H9 (cell line): ENCODE results near the gene SBK2. TPM values are rescaled to one million over a fixed set of nuclear protein-coding genes. Genes with fewer than 3 reads are reported as not detected.
A peak's percentile ranks its signal among the peaks of the same experiment; 100 is the strongest.

Source experiments
- DNase-seq: peaks from one replicate; pipeline ENCODE4 v3.0.0-alpha.2; 2017
- H2AFZ ChIP-seq: one replicate; pipeline ENCODE4 v1.6.1; 2013; ENCODE audit warnings: mild to moderate bottlenecking, low read length, control low read depth, moderate library complexity
- H2AK5ac ChIP-seq: 2 replicates; pipeline ENCODE4 v1.6.1; 2013; ENCODE audit warnings: low read length, control low read depth, mixed read lengths; ENCODE audit not compliant: insufficient read length
- H2BK120ac ChIP-seq: one replicate; pipeline ENCODE4 v1.6.1; 2013; ENCODE audit warnings: low read depth, mild to moderate bottlenecking, low read length, control low read depth, inconsistent platforms; ENCODE audit not compliant: poor library complexity, severe bottlenecking
- H2BK12ac ChIP-seq: 2 replicates; pipeline ENCODE4 v1.6.1; 2013; ENCODE audit warnings: low read length, control low read depth, mixed read lengths, low read depth; ENCODE audit not compliant: insufficient read length
- H2BK15ac ChIP-seq: 2 replicates; pipeline ENCODE4 v1.6.1; 2013; ENCODE audit warnings: low read depth, low read length, control low read depth
- H2BK20ac ChIP-seq: one replicate; pipeline ENCODE4 v1.6.1; 2013; ENCODE audit warnings: low read depth, mild to moderate bottlenecking, low read length, control low read depth, inconsistent platforms; ENCODE audit not compliant: poor library complexity, severe bottlenecking
- H2BK5ac ChIP-seq: 2 replicates; pipeline ENCODE4 v1.6.1; 2013; ENCODE audit warnings: low read length, control low read depth, mixed read lengths; ENCODE audit not compliant: insufficient read length
- H3K14ac ChIP-seq: 2 replicates; pipeline ENCODE4 v1.6.1; 2013; ENCODE audit warnings: low read length, control low read depth; ENCODE audit not compliant: insufficient read depth
- H3K18ac ChIP-seq: 2 replicates; pipeline ENCODE4 v1.6.1; 2013; ENCODE audit warnings: low read depth, mild to moderate bottlenecking, mixed read lengths, low read length, control low read depth; ENCODE audit not compliant: insufficient read length
- H3K23ac ChIP-seq: 2 replicates; pipeline ENCODE4 v1.6.1; 2013; ENCODE audit warnings: low read length, control low read depth, mixed read lengths, low read depth; ENCODE audit not compliant: insufficient read length
- H3K23me2 ChIP-seq: 2 replicates; pipeline ENCODE4 v1.6.1; 2013; ENCODE audit warnings: low read depth, mild to moderate bottlenecking, mixed read lengths, low read length, control low read depth; ENCODE audit not compliant: insufficient read length, poor library complexity, severe bottlenecking
- H3K27ac ChIP-seq: 2 replicates; pipeline ENCODE4 v1.5.1; 2013; ENCODE audit warnings: low read length, control low read depth, mixed read lengths, low read depth; ENCODE audit not compliant: insufficient read length
- H3K27me3 ChIP-seq: 2 replicates; pipeline ENCODE4 v1.6.1; 2013; ENCODE audit warnings: low read length, control low read depth, inconsistent platforms; ENCODE audit not compliant: insufficient read depth
- H3K4ac ChIP-seq: 2 replicates; pipeline ENCODE4 v1.6.1; 2013; ENCODE audit warnings: low read depth, mild to moderate bottlenecking, control low read depth, inconsistent platforms, low read length, moderate library complexity
- H3K4me1 ChIP-seq: 2 replicates; pipeline ENCODE4 v1.6.1; 2013; ENCODE audit warnings: low read length, control low read depth, inconsistent platforms; ENCODE audit not compliant: insufficient read depth
- H3K4me2 ChIP-seq: 2 replicates; pipeline ENCODE4 v1.6.1; 2013; ENCODE audit warnings: low read length, control low read depth, mixed read lengths; ENCODE audit not compliant: insufficient read length, insufficient read depth
- H3K56ac ChIP-seq: 2 replicates; pipeline ENCODE4 v1.6.1; 2013; ENCODE audit warnings: low read depth, mild to moderate bottlenecking, mixed read lengths, low read length, control low read depth; ENCODE audit not compliant: insufficient read length
- H3K79me1 ChIP-seq: 2 replicates; pipeline ENCODE4 v1.6.1; 2013; ENCODE audit warnings: low read depth, mild to moderate bottlenecking, moderate library complexity, low read length, control low read depth, inconsistent platforms; ENCODE audit not compliant: insufficient read depth, poor library complexity, severe bottlenecking
- H3K79me2 ChIP-seq: 2 replicates; pipeline ENCODE4 v1.6.1; 2013; ENCODE audit warnings: low read length, control low read depth, inconsistent platforms; ENCODE audit not compliant: insufficient read depth
- H3K9ac ChIP-seq: 2 replicates; pipeline ENCODE4 v1.6.1; 2013; ENCODE audit warnings: low read length, control low read depth, mixed read lengths; ENCODE audit not compliant: insufficient read length; ENCODE audit errors: extremely low read depth
- H3K9me3 ChIP-seq: one replicate; pipeline ENCODE4 v1.6.1; 2013; ENCODE audit warnings: low read depth, low read length, inconsistent platforms; ENCODE audit not compliant: control insufficient read depth
- H3T11ph ChIP-seq: one replicate; pipeline ENCODE4 v1.6.1; 2013; ENCODE audit warnings: mild to moderate bottlenecking, low read length, control low read depth, inconsistent platforms
- H4K20me1 ChIP-seq: one replicate; pipeline ENCODE4 v1.6.1; 2013; ENCODE audit not compliant: control insufficient read depth, insufficient read length, insufficient read depth
- H4K5ac ChIP-seq: 2 replicates; pipeline ENCODE4 v1.6.1; 2013; ENCODE audit warnings: low read depth, mild to moderate bottlenecking, mixed read lengths, low read length, control low read depth; ENCODE audit not compliant: insufficient read length
- H4K8ac ChIP-seq: replicated peaks from 2 replicates; pipeline ENCODE4 v1.6.1; 2013; ENCODE audit warnings: low read length, control low read depth, mixed read lengths, low read depth; ENCODE audit not compliant: insufficient read length
- H4K91ac ChIP-seq: 2 replicates; pipeline ENCODE4 v1.6.1; 2013; ENCODE audit warnings: low read depth, mild to moderate bottlenecking, moderate library complexity, mixed read lengths, low read length, control low read depth; ENCODE audit not compliant: insufficient read length
- H3K27ac Mint-ChIP-seq, 3 experiments: 2 replicates in 2 of 3; 3 replicates in 1 of 3; pipeline ENCODE4 v1.8.0; 2020 to 2021; ENCODE audit warnings: mixed read lengths in 3 of 3, mild to moderate bottlenecking in 1 of 3, moderate library complexity in 1 of 3
- H3K27me3 Mint-ChIP-seq: 2 replicates; pipeline ENCODE4 v1.8.0; 2021; ENCODE audit warnings: low read depth, mild to moderate bottlenecking, moderate library complexity, mixed read lengths
- H3K36me3 Mint-ChIP-seq, 3 experiments: 2 replicates in 2 of 3; 3 replicates in 1 of 3; pipeline ENCODE4 v1.8.0; 2020 to 2021; ENCODE audit warnings: low read depth in 3 of 3, mixed read lengths in 3 of 3; ENCODE audit not compliant: insufficient read depth in 1 of 3
- H3K4me1 Mint-ChIP-seq, 2 experiments: 2 replicates each; pipeline ENCODE4 v1.8.0; 2020; ENCODE audit warnings: mixed read lengths in 2 of 2
- H3K4me3 Mint-ChIP-seq, 2 experiments: 2 replicates in 1 of 2; 3 replicates in 1 of 2; pipeline ENCODE4 v1.8.0; 2020 to 2021; ENCODE audit warnings: mild to moderate bottlenecking in 2 of 2, mixed read lengths in 2 of 2, moderate library complexity in 1 of 2
- H3K9me3 Mint-ChIP-seq, 2 experiments: 2 replicates in 1 of 2; 3 replicates in 1 of 2; pipeline ENCODE4 v1.8.0; 2020; ENCODE audit warnings: mild to moderate bottlenecking in 2 of 2, mixed read lengths in 2 of 2, moderate library complexity in 1 of 2
- WGBS: extraction: QIAGEN DNeasy Blood & Tissue Kit; methylation state at CpG from one replicate; pipeline ENCODE4 v1.1.7; 2013; ENCODE audit warnings: missing lambda C conversion rate, low lambda C conversion rate, mixed read lengths; ENCODE audit not compliant: insufficient read length; ENCODE audit errors: extremely low coverage; 5-methylcytosine and 5-hydroxymethylcytosine counted together
- total RNA-seq: library from RNA; stranded (reverse); gene quantifications from 2 replicates; pipeline ENCODE4 v1.2.1, GENCODE V29; 2021
- TF ChIP-seq, protein P1 (sequence below): fragments of 200-600 bp; sonication (generic); conservative IDR thresholded peaks from 3 replicates; pipeline ENCODE4 v1.8.0; 2021; ENCODE audit warnings: antibody characterized with exemption, mild to moderate bottlenecking

The SBK2 gene
- total RNA-seq, 1 experiment from 2014 or later, result 2.8 TPM

DNA sequence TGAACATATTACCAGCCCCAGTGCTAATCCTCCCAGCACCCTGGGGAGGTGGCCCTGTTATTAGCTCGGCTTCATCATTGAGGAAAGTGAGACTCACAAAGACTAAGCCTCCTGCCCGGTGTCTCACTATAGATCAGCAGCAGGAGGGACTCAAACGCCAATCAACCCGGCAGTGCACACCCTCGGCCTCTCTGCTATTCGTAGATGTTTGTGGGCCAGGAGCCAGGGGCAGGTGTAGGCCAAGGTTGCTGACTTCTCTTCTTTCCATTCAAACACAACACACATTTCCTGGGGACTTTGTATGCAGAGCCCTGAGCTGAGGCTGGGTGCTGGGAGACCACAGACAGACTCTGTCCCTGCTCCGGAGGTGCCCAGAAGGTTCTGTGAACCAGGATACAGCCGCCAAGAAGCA, 17.8 kb upstream of the SBK2 start:
- no peak overlapping the region for H2AFZ ChIP-seq
- TF ChIP-seq, protein P1, sequence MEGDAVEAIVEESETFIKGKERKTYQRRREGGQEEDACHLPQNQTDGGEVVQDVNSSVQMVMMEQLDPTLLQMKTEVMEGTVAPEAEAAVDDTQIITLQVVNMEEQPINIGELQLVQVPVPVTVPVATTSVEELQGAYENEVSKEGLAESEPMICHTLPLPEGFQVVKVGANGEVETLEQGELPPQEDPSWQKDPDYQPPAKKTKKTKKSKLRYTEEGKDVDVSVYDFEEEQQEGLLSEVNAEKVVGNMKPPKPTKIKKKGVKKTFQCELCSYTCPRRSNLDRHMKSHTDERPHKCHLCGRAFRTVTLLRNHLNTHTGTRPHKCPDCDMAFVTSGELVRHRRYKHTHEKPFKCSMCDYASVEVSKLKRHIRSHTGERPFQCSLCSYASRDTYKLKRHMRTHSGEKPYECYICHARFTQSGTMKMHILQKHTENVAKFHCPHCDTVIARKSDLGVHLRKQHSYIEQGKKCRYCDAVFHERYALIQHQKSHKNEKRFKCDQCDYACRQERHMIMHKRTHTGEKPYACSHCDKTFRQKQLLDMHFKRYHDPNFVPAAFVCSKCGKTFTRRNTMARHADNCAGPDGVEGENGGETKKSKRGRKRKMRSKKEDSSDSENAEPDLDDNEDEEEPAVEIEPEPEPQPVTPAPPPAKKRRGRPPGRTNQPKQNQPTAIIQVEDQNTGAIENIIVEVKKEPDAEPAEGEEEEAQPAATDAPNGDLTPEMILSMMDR, result no peak
- H3K27ac Mint-ChIP-seq, result peak overlapping the region in 2 of 3 experiments; percentile 78 to 93; a peak in 4 of 7 replicates

More for the DNA sequence above, 17.8 kb upstream of the SBK2 start:
- Histone ChIP-seq H3K23me2 (peaks cover 5% of the 10 kb centered on the region), H4K20me1 (no peaks in the 10 kb centered on the region), H3K4ac (no peak overlapping the region), H2BK120ac (no peak overlapping the region), H3K18ac (no peak overlapping the region), H3K14ac (no peak overlapping the region), H4K5ac (no peak overlapping the region), H2BK20ac (no peak overlapping the region), H3K79me1 (no peaks in the 10 kb centered on the region), H2AK5ac (no peak overlapping the region), H3K23ac (no peak overlapping the region), H3K79me2 (no peaks in the 10 kb centered on the region), H2BK5ac (no peak overlapping the region), H3K4me2 (no peak overlapping the region), H3K56ac (no peak overlapping the region), H3K4me1 (peaks cover 8% of the 10 kb centered on the region; the same call in 1 of the 2 replicates), H4K91ac (no peak overlapping the region), H3K27ac (no peak overlapping the region), H2BK12ac (no peak overlapping the region), H4K8ac (no peak overlapping the region), H3K9me3 (no peaks in the 10 kb centered on the region), H3T11ph (no peak overlapping the region), H2BK15ac (no peak overlapping the region), H3K9ac (no peak overlapping the region), H3K27me3 (no peaks in the 10 kb centered on the region)
- whole genome bisulfite sequencing, result no CpG with 5 or more reads among the region's 8 CpGs
- H3K4me1 Mint-ChIP-seq, result peaks cover 30 to 42% of the 10 kb centered on the region in 2 experiments
- H3K4me3 Mint-ChIP-seq, result no peak overlapping the region
- DNase-seq, result no peak
- no peaks in the 10 kb centered on the region for H3K36me3 Mint-ChIP-seq
- H3K27me3 Mint-ChIP-seq, result peaks cover 3% of the 10 kb centered on the region
- no peaks in the 10 kb centered on the region; a peak in 1 of 5 replicates for H3K9me3 Mint-ChIP-seq
